Cardiac muscle cell (in vitro differentiated cells and primary cell): Measurements from ENCODE around the gene VANGL1. TPM values are rescaled to one million over a fixed set of nuclear protein-coding genes. Genes with fewer than 3 reads are reported as not detected.

Experiments used
- DNase-seq, 2 donors: peaks; one replicate each; pipeline versions ENCODE4 v3.0.0 to v3.0.0-alpha.2; 2010 to 2017; ENCODE audit warnings: low read depth in 1 of 2, low spot score in 1 of 2
- H3K27ac ChIP-seq: fragments of 200-600 bp; sonication (generic); 2 replicates; pipeline ENCODE4 v1.5.1; 2016
- H3K27me3 ChIP-seq: fragments of 200-600 bp; sonication (generic); 2 replicates; pipeline ENCODE4 v1.6.0; 2016; ENCODE audit warnings: control low read depth
- H3K36me3 ChIP-seq: fragments of 200-600 bp; sonication (generic); 2 replicates; pipeline ENCODE4 v1.5.1; 2016; ENCODE audit warnings: control low read depth
- H3K4me1 ChIP-seq: fragments of 200-600 bp; sonication (generic); 2 replicates; pipeline ENCODE4 v1.8.1; 2017; ENCODE audit warnings: low read depth, mild to moderate bottlenecking, mixed run types
- H3K4me3 ChIP-seq: fragments of 200-600 bp; sonication (generic); 2 replicates; pipeline ENCODE4 v1.5.1; 2016; ENCODE audit warnings: mild to moderate bottlenecking
- H3K9me3 ChIP-seq: fragments of 200-600 bp; sonication (generic); 2 replicates; pipeline ENCODE4 v1.5.1; 2017; ENCODE audit warnings: low read depth, mild to moderate bottlenecking, control low read depth
- polyA plus RNA-seq: library from polyadenylated mRNA; unstranded; fragments of >200 nt; fragmentation: Nextera tagmentation; extraction: Ambion mirVana; gene quantifications from 2 replicates; pipeline ENCODE4 v1.2.1, GENCODE V29; 2016
- total RNA-seq: library from RNA; depleted of rRNA; stranded (reverse); fragments of >200 nt; gene quantifications from 2 replicates; pipeline ENCODE4 v1.2.3, GENCODE V29; 2016
- TF ChIP-seq, protein P1 (sequence below): IDR thresholded peaks from 2 replicates; pipeline ENCODE4 v1.5.1; 2012; ENCODE audit warnings: low read depth, mild to moderate bottlenecking, low read length

VANGL1 gene
- total and polyA plus RNA-seq, 2 experiments from 2014 or later, result 10.5 to 10.9 TPM

DNA sequence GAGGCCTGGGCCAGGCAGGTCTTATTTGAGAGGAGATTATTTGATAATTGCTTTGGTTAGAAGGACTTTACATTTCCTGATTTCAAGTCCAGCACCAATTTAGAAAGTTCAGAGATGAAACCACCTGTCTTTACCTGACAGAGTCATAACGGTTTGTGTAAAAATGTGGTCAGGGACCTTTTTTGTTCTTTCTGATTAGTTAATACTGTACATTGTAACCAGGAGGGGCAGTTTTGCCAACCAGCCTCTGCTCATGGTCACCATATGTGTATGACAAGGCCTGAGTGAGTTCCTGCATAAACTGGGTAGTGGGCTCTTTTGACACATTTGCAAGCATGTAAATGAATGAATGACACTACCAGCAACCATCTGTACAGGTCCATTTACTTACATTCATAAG, 55.8 kb downstream of the VANGL1 start:
- no peaks in the 10 kb centered on the region for H3K36me3 ChIP-seq
- TF ChIP-seq, protein P1, sequence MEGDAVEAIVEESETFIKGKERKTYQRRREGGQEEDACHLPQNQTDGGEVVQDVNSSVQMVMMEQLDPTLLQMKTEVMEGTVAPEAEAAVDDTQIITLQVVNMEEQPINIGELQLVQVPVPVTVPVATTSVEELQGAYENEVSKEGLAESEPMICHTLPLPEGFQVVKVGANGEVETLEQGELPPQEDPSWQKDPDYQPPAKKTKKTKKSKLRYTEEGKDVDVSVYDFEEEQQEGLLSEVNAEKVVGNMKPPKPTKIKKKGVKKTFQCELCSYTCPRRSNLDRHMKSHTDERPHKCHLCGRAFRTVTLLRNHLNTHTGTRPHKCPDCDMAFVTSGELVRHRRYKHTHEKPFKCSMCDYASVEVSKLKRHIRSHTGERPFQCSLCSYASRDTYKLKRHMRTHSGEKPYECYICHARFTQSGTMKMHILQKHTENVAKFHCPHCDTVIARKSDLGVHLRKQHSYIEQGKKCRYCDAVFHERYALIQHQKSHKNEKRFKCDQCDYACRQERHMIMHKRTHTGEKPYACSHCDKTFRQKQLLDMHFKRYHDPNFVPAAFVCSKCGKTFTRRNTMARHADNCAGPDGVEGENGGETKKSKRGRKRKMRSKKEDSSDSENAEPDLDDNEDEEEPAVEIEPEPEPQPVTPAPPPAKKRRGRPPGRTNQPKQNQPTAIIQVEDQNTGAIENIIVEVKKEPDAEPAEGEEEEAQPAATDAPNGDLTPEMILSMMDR, result no peak
- no peaks in the 10 kb centered on the region for H3K4me1 ChIP-seq
- DNase-seq, result no peak
- H3K27ac ChIP-seq, result no peak overlapping the region
- H3K9me3 ChIP-seq, result no peaks in the 10 kb centered on the region
- H3K4me3 ChIP-seq, result no peak overlapping the region
- H3K27me3 ChIP-seq, result no peaks in the 10 kb centered on the region

- Histone ChIP-seq H3K4me1 (peaks cover 14% of the 10 kb centered on the region), H3K27me3 (no peaks in the 10 kb centered on the region), H3K36me3 (no peaks in the 10 kb centered on the region), H3K4me3 (no peak overlapping the region), H3K27ac (no peak overlapping the region), H3K9me3 (no peaks in the 10 kb centered on the region)
- no peak for DNase-seq
- TF ChIP-seq, protein P1, result no peak
Measured at GRCh38 chr1:115701090-115701489, 59.3 kb downstream of the VANGL1 start.

- no peak for DNase-seq
- Histone ChIP-seq H3K4me1 (peaks cover 32% of the 10 kb centered on the region), H3K36me3 (no peaks in the 10 kb centered on the region), H3K9me3 (no peaks in the 10 kb centered on the region), H3K27ac (no peak overlapping the region), H3K4me3 (no peak overlapping the region), H3K27me3 (no peaks in the 10 kb centered on the region)
- TF ChIP-seq, protein P1, result no peak
Measured at GRCh38 chr1:115702959-115703358, 61.2 kb downstream of the VANGL1 start.

- TF ChIP-seq, protein P1, result no peak
- H3K27ac ChIP-seq, result peak overlapping the region; percentile 92
- no peak for DNase-seq
- no peak overlapping the region for H3K4me3 ChIP-seq
- H3K36me3 ChIP-seq, result no peaks in the 10 kb centered on the region
- H3K9me3 ChIP-seq, result no peaks in the 10 kb centered on the region
- peaks cover 44% of the 10 kb centered on the region for H3K4me1 ChIP-seq
- H3K27me3 ChIP-seq, result no peaks in the 10 kb centered on the region
Measured at GRCh38 chr1:115705085-115705951, 63.5 kb downstream of the VANGL1 start.

DNA sequence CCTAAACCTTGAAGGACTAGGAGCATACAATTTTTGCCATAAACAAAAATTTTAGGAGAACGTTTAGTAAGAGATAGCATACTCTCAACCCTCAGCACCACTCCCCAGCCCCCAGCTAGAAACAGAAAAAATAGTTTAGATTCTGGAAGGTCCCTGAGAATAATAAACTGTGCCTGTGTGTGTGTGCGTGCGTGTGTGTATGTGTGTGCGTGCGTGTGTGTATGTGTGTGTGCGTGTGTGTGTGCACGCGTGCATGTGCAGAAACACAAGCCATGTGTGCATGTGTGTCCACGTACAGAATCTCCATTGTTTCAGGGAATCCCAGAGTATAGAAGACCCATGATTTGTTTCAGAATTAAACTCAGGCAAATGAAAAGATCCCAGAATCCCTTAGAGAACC, 64.2 kb downstream of the VANGL1 start:
- H3K27ac ChIP-seq, result peak overlapping the region; percentile 92
- H3K27me3 ChIP-seq, result no peaks in the 10 kb centered on the region
- no peaks in the 10 kb centered on the region for H3K36me3 ChIP-seq
- no peaks in the 10 kb centered on the region for H3K9me3 ChIP-seq
- peaks cover 49% of the 10 kb centered on the region for H3K4me1 ChIP-seq
- H3K4me3 ChIP-seq, result no peak overlapping the region
- TF ChIP-seq, protein P1, result no peak
- DNase-seq, result no peak
